Endodermal cell (in vitro differentiated cells): Measurements from ENCODE around the gene SAFB2. TPM values are rescaled to one million over a fixed set of nuclear protein-coding genes. Genes with fewer than 3 reads are reported as not detected.

Experiments used
- DNase-seq: peaks from one replicate; pipeline ENCODE4 v3.0.0-alpha.2; 2017
- H3K27ac ChIP-seq: 2 replicates; pipeline ENCODE4 v1.5.1; 2013; ENCODE audit warnings: mild to moderate bottlenecking, low read depth, low read length, moderate library complexity
- H3K27me3 ChIP-seq: 2 replicates; pipeline ENCODE4 v1.6.1; 2013; ENCODE audit warnings: mild to moderate bottlenecking, low read length, moderate library complexity; ENCODE audit not compliant: insufficient read depth, control insufficient read depth, poor library complexity, severe bottlenecking
- H3K36me3 ChIP-seq: 2 replicates; pipeline ENCODE4 v1.7.0; 2013; ENCODE audit warnings: mild to moderate bottlenecking, low read length, moderate library complexity; ENCODE audit not compliant: control insufficient read depth, insufficient read depth
- H3K4me1 ChIP-seq: one replicate; pipeline ENCODE4 v1.7.0; 2013; ENCODE audit warnings: low read length; ENCODE audit not compliant: control insufficient read depth, insufficient read depth
- H3K4me3 ChIP-seq: 2 replicates; pipeline ENCODE4 v1.5.1; 2013; ENCODE audit warnings: mild to moderate bottlenecking, low read length, moderate library complexity
- H3K9ac ChIP-seq: 2 replicates; pipeline ENCODE4 v1.6.1; 2013; ENCODE audit warnings: mild to moderate bottlenecking, low read length, moderate library complexity; ENCODE audit not compliant: poor library complexity, severe bottlenecking; ENCODE audit errors: extremely low read depth
- H3K9me3 ChIP-seq: 2 replicates; pipeline ENCODE4 v1.6.1; 2013; ENCODE audit warnings: mild to moderate bottlenecking, low read length, moderate library complexity; ENCODE audit not compliant: control insufficient read depth
- H3K27ac Mint-ChIP-seq: 2 replicates; pipeline ENCODE4 v1.8.0; 2020; ENCODE audit warnings: mixed read lengths
- H3K27me3 Mint-ChIP-seq: 2 replicates; pipeline ENCODE4 v1.8.0; 2021; ENCODE audit warnings: mild to moderate bottlenecking, mixed read lengths; ENCODE audit not compliant: insufficient read depth
- H3K36me3 Mint-ChIP-seq: 2 replicates; pipeline ENCODE4 v1.8.0; 2020; ENCODE audit warnings: low read depth, mixed read lengths
- H3K4me1 Mint-ChIP-seq: 2 replicates; pipeline ENCODE4 v1.8.0; 2020; ENCODE audit warnings: mixed read lengths
- H3K4me3 Mint-ChIP-seq: 2 replicates; pipeline ENCODE4 v1.8.0; 2020; ENCODE audit warnings: mild to moderate bottlenecking, moderate library complexity, mixed read lengths
- H3K9me3 Mint-ChIP-seq: 2 replicates; pipeline ENCODE4 v1.8.0; 2020; ENCODE audit warnings: mild to moderate bottlenecking, mixed read lengths
- WGBS, 2 experiments: methylation state at CpG; one replicate each; pipeline versions ENCODE4 v1.1.5 to v1.1.7; 2013; ENCODE audit warnings: missing lambda C conversion rate in 2 of 2, mixed read lengths in 1 of 2; ENCODE audit not compliant: insufficient coverage in 1 of 2, insufficient read length in 1 of 2; 5-methylcytosine and 5-hydroxymethylcytosine counted together
- total RNA-seq, 2 donors: library from RNA; stranded (reverse); fragmentation: NEBNext Ultra II Directional in 1 of 2; extraction: Animal tissue kit (Norgen Biotek cat#: 25700) in 1 of 2; gene quantifications; 2 replicates in 1 of 2; 3 replicates in 1 of 2; pipeline ENCODE4 v1.2.1, GENCODE V29; 2021
- TF ChIP-seq, protein P1 (sequence below): fragments of 200-600 bp; sonication (generic); conservative IDR thresholded peaks from 2 replicates; pipeline ENCODE4 v1.5.0; 2021; ENCODE audit warnings: antibody characterized with exemption, mild to moderate bottlenecking

SAFB2 gene
- total RNA-seq, 2 donors from 2014 or later, result 69.2 to 74.6 TPM

DNA sequence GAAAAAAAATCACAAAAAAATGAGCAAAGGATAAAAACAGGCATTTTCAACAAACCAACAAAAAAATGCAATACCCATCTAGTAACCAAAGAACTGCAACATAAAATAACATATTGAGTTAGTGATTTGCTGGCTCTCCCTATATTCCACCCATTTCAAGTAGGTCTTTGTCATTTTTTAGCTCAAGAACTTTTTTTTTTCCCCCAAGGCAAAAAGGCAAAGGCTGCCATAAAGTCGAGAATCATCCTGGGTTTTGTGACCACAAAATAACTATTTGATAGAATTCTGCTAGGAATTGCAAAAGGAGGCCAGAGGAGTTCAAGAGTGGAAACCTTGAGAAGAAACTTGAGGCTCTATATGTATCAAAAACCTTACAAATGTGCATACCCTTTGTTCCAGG, 5.5 kb downstream of the SAFB2 start:
- no peaks in the 10 kb centered on the region for H3K27me3 Mint-ChIP-seq
- TF ChIP-seq, protein P1, sequence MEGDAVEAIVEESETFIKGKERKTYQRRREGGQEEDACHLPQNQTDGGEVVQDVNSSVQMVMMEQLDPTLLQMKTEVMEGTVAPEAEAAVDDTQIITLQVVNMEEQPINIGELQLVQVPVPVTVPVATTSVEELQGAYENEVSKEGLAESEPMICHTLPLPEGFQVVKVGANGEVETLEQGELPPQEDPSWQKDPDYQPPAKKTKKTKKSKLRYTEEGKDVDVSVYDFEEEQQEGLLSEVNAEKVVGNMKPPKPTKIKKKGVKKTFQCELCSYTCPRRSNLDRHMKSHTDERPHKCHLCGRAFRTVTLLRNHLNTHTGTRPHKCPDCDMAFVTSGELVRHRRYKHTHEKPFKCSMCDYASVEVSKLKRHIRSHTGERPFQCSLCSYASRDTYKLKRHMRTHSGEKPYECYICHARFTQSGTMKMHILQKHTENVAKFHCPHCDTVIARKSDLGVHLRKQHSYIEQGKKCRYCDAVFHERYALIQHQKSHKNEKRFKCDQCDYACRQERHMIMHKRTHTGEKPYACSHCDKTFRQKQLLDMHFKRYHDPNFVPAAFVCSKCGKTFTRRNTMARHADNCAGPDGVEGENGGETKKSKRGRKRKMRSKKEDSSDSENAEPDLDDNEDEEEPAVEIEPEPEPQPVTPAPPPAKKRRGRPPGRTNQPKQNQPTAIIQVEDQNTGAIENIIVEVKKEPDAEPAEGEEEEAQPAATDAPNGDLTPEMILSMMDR, result no peak
- DNase-seq, result no peak
- Histone ChIP-seq H3K9ac (no peak overlapping the region), H3K4me1 (no peaks in the 10 kb centered on the region), H3K36me3 (peaks cover 82% of the 10 kb centered on the region), H3K9me3 (no peaks in the 10 kb centered on the region), H3K27ac (no peak overlapping the region), H3K27me3 (no peaks in the 10 kb centered on the region), H3K4me3 (no peak overlapping the region)
- no peak overlapping the region for H3K27ac Mint-ChIP-seq
- H3K9me3 Mint-ChIP-seq, result no peaks in the 10 kb centered on the region
- H3K36me3 Mint-ChIP-seq, result peaks cover 80% of the 10 kb centered on the region
- 95 to 100% methylated on average over 1 of the region's 1 CpG for WGBS, 2 experiments
- peaks cover 10% of the 10 kb centered on the region for H3K4me1 Mint-ChIP-seq
- no peak overlapping the region for H3K4me3 Mint-ChIP-seq

DNA sequence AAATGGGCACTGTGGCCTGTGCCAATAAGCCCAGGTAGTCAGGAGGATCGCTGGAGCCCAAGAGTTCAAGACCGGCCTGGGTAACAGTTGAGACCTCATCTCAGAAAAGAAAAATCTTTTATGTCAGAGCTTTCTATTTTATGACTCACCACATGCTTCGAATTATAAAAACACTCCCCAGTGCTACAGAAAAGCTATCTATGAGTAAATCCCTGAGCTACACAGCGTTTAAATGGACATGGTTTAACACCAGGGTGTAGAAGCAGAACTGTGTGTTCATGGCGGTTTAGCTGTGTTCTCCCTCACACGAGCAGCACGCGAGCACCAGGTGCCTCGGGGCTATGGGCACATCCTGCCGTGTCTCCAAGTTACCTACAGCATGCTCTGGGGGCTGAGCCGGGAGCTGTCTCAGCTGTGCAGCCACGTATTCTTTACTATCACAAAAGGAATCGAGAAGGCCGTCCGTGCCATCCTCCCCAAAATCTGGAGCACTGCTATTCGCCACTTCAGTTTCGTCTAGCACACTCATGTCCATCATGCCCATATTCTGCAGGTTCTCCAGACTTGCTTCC, 6.7 kb downstream of the SAFB2 start:
- peaks cover 84% of the 10 kb centered on the region for H3K36me3 ChIP-seq
- peaks cover under 1% of the 10 kb centered on the region for H3K4me1 Mint-ChIP-seq

DNA sequence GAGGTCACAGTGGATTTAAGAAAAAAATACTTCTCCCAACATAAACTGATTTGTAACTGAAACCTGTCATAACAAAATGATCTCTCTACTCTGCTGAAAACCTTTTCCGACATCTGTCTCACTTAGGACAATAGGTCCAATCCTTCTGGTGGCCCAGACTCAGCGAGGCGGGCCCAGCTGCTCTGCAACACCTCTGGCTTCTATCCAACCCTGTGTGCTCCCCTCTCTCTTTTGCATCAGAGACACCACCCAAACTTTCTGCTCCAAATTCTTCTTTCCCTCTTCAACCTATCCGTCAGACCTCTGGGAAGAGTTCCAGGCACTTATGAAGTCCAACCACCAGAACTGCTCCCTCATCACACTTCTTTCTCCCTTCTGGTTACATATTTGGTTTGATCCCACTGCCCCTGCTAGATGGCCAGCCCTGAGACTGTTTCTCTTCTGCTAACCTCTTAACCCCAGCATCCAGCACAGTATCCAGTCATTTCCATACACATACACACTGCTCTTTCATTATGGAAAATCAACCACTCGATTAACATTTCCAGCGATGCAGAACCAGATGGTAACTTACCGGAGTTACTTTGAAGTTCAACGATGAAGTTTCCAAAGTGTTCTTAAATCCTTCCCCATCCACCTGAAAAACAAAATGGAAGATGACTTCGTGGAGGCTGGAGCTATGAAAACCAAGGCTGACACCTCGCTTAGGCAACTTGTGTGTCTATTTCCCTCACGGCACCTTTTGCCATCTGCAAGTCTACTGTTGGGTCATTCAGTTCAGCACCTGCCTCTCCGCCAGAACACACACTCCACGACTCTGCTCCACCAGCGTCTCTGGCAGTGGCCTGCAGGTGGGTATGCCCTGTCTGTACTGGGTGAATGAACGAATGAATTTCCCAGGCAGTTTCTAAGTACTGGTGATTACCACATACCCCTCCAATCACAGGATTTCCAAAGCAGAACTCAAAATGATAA, 9.4 kb downstream of the SAFB2 start:
- Mint-ChIP-seq H3K27ac (no peak overlapping the region), H3K4me3 (no peak overlapping the region), H3K4me1 (no peaks in the 10 kb centered on the region), H3K9me3 (no peaks in the 10 kb centered on the region), H3K27me3 (no peaks in the 10 kb centered on the region), H3K36me3 (peaks cover 84% of the 10 kb centered on the region)
- H3K9ac ChIP-seq, result no peak overlapping the region
- 95 to 99% methylated on average over 14 to 15 of the region's 15 CpGs for WGBS, 2 experiments
- H3K4me3 ChIP-seq, result no peak overlapping the region
- no peak overlapping the region for H3K27ac ChIP-seq
- no peaks in the 10 kb centered on the region for H3K4me1 ChIP-seq
- DNase-seq, result no peak
- TF ChIP-seq, protein P1, result no peak
- no peaks in the 10 kb centered on the region for H3K27me3 ChIP-seq
- no peaks in the 10 kb centered on the region for H3K9me3 ChIP-seq
- peaks cover 87% of the 10 kb centered on the region for H3K36me3 ChIP-seq

More for the DNA sequence above, 6.7 kb downstream of the SAFB2 start:
- Mint-ChIP-seq H3K27ac (no peak overlapping the region), H3K9me3 (no peaks in the 10 kb centered on the region), H3K27me3 (no peaks in the 10 kb centered on the region), H3K4me3 (no peak overlapping the region), H3K36me3 (peaks cover 81% of the 10 kb centered on the region)
- 94 to 98% methylated on average over 15 to 17 of the region's 17 CpGs for WGBS, 2 experiments
- DNase-seq, result no peak
- TF ChIP-seq, protein P1, result no peak
- no peak overlapping the region for H3K9ac ChIP-seq
- no peak overlapping the region for H3K27ac ChIP-seq
- no peaks in the 10 kb centered on the region for H3K27me3 ChIP-seq
- no peaks in the 10 kb centered on the region for H3K4me1 ChIP-seq
- no peaks in the 10 kb centered on the region for H3K9me3 ChIP-seq
- no peak overlapping the region for H3K4me3 ChIP-seq
